ENCODE results near the gene IL2RG.

IL2RG gene

DNA sequence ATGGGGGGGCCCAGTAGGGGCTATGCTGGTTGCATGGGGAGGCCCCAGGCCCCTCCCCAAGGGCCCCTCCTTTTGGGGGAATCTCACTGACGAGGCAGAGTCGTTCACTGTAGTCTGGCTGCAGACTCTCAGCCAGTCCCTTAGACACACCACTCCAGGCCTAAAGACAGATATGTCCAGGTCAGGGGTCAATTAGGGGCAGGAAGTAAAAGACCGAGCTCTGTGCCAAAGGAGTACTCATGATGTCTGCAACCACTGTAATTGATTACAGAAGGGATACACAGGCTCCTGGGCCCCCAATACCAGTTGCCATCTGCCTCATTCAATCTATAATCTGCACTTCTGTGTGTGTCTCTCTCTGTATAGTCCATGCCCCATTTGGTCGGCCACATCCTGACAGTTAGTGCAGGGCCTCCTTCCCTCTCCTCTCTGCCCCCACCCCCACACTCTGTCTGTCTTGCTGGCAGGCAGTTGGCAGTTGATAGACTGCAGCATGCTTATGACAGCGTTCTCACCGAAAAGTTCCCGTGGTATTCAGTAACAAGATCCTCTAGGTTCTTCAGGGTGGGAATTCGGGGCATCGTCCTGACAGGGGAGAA, 3.5 kb downstream of the IL2RG start:
- no peak for DNase-seq (ENCODE audit: low read depth, low spot score)

DNA sequence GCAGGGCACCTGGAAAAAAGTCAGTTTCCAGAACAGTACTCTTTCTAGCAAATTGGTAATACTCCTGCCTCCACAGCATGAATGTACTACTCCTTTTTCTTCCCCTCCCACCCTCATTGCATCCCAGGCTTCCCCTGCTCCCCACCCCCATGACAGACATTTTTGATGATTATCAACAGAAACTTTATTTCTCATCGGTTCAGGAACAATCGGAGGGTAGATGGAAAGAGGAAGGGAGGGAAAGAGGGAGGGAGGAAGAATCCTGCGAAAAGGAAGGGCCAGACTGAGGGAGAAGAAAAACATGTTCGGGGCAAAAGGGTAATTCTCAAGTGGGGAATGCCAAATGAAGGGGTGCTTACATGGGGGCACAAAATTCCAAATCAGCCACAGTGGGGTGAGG, 4.1 kb downstream of the IL2RG start:
- no peak for DNase-seq (ENCODE audit: low read depth, low spot score)

DNA sequence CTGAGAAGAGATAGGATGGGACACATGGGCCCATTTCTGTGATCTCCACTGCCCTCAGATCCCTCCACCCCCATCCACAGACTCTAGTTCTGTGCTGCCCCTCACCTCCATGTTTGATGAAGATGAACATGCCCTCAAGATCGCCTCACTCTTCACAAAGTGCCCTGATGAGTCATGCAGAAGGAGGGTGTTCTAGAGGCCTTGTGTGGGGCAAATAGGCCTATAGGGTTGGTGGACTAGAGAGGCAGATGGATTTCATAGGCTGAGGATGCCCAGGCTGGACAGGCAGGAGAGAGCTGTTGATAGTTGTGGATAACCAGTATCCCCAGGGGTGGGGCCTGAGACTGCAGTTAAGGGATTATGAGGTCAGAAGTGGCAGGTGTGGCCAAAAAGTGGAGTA, 5.0 kb downstream of the IL2RG start, which contains the start of gene CXorf65:
Gene CXorf65 (minus strand): TSS at position 314 of the 400 bp plus-strand sequence. CDS start 184 bp downstream, at position 130.
- DNase-seq (ENCODE audit: low read depth, low spot score): no peak

DNA sequence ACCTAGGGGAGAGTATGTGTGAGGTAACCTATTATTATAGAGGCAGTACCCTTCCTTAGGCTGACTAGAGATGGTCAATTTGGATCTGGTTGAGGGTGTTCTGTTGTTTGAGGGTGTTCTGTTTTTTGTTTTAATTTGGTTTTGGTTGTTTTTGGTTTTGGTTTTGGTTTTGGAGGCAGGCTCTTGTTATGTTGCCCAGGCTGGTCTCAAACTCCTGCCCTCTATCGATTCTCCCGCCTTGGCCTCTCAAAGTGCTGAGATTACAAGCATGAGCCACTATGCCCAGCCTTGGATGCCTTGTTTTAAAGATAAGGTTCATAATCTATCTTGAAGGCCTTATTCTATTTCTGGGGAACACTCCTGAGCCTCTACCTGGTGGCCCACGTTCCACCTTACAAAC, 5.7 kb downstream of the IL2RG start:
- DNase-seq (ENCODE audit: low read depth, low spot score): no peak

DNA sequence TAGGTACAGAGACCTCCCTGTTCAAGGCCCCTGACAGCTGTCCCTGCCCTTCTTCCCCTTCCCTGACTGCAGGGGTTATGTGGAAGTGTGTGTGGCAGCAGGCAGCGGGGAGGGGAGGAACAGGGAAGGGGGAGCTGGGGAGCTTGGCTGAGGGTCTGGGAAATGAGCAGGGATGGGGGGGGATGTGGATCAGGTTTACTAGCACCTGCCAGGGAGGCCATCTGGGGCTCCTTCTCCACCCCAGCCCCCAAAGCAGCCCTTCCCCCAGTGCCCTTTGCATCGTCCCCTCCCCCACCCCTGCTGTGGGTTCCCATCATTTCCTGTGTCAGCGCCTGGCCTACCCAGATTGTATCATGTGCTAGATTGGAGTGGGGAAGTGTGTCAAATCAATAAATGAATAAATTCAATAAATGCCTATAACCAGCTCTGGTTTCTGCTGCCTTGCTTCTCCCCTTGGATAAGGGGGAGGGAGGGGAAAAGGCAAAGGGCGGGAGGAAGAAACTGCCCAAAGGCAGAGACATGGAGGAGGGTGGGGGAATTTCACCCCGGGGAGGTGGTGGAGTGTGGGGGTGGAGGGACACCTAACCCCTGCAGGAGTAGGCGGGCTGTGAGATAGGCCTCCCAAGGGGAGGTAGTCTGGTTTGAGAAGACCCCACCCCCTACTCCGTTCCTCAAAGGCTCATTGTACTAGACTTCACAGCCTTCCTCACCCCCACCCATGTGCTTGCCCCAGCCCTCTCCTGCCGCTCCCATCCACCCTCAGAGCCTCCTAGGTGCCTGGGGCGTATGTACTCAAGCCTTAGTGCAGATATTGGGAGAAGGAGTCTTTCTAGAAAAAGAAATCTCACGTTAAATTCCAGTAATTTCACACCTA, 8.0 kb downstream of the IL2RG start:
- DNase-seq (ENCODE audit: low read depth, low spot score): no peak

DNA sequence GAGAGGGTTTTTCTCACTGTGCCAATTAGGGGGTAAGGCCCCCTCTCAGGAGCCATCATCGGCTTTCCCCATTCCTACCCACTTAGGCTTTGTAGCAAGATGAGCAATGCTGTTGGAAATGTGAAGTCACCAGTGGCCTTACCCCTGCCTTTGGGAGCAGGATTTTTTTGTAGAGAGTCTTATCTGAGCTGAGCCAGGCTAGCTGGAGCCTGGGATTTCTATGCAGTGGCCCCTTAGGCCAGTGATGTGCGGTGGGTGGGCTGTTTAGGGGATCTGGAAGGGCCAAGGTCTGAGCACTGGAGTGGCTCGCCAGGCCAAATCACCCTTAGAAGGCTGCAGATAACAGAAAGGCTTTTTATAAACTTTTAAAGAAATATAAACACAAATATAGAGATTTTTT, 9.1 kb downstream of the IL2RG start:
- no peak for DNase-seq (ENCODE audit: low read depth, low spot score)

DNA sequence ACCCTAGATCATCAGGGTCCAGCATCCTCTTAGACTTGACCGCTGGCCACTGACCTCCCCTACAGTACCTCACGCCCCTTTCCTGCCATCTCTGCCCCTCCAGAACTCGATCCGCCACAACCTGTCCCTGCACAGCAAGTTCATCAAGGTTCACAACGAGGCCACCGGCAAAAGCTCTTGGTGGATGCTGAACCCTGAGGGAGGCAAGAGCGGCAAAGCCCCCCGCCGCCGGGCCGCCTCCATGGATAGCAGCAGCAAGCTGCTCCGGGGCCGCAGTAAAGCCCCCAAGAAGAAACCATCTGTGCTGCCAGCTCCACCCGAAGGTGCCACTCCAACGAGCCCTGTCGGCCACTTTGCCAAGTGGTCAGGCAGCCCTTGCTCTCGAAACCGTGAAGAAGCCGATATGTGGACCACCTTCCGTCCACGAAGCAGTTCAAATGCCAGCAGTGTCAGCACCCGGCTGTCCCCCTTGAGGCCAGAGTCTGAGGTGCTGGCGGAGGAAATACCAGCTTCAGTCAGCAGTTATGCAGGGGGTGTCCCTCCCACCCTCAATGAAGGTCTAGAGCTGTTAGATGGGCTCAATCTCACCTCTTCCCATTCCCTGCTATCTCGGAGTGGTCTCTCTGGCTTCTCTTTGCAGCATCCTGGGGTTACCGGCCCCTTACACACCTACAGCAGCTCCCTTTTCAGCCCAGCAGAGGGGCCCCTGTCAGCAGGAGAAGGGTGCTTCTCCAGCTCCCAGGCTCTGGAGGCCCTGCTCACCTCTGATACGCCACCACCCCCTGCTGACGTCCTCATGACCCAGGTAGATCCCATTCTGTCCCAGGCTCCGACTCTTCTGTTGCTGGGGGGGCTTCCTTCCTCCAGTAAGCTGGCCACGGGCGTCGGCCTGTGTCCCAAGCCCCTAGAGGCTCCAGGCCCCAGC, 10.5 kb downstream of the IL2RG start:
- DNase-seq (ENCODE audit: low read depth, low spot score): no peak

DNA sequence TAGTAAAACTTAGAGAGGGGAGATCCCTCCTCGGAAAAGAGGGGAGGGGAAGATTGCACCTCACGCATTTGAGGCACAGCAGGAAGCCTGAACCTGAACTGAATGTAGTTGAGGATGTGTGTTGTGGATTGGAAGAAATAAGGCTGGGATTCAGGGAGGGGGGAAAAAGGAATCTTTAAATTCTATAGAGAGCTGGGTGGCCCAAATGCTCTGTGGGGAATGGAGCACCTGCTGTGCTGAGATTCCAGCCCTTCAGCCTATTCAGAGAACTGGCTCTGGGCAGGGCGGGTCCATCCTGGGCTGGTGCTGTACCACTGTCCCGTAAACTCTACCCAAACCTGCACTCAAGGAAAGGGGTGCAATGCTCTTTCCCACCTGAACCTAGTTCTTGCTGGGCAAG, 11.6 kb downstream of the IL2RG start:
- DNase-seq (ENCODE audit: low read depth, low spot score): no peak

DNA sequence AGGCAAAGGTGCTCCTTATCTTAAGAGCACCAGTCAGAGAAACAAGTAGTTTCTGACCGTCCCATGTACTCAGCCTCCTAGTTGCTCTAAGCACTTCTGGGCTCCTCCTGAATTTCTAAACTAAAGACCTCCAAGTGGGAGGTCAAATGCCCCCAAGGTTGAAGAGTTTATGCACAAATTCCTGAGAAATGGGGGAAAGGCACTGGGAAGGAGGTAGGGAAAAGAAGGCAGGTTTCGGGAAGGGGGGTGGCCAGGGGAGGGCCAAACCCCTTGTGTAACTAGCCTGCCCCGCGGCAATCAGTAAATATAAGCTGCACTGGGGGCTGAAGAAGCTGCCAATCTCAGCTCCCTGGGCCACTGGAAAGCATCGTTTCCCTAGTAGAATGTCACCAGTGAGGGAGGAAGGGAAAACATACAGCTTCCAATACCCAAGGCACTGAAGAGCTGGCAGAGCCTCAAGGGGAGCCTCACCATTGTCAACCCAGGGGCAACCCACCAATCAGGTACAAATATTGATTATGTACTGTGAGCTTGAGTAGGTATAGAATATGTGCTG, 12.3 kb downstream of the IL2RG start:
- no peak for DNase-seq (ENCODE audit: low read depth, low spot score)

DNA sequence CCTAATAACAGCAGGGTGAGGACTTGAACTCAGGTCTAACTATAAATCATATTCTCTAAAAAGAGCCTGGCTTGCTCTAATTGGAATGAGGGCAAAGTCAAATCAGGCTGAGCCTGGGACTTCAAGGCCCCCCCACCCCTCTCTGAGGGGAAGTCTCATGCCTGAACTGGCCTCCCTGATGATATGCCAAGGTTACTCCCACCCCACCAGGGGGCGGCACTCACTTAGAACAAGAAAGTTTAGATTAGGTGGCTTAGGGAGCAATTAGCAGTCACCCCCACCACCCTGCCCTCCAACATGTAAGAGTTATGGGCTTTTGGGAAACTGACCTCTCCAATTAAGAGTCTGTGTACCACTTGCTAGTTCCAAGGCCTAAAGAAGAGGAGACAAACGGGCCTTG, 13.1 kb downstream of the IL2RG start:
- peak; percentile 49 for DNase-seq (ENCODE audit: low read depth, low spot score)

DNA sequence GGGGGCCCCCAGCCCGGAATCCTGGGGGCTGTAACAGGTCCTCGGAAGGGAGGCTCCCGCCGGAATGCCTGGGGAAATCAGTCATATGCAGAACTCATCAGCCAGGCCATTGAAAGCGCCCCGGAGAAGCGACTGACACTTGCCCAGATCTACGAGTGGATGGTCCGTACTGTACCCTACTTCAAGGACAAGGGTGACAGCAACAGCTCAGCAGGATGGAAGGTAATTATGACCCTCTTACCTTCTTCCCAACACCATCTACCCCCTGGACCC, 14.7 kb downstream of the IL2RG start:
- DNase-seq (ENCODE audit: low read depth, low spot score): no peak

DNA sequence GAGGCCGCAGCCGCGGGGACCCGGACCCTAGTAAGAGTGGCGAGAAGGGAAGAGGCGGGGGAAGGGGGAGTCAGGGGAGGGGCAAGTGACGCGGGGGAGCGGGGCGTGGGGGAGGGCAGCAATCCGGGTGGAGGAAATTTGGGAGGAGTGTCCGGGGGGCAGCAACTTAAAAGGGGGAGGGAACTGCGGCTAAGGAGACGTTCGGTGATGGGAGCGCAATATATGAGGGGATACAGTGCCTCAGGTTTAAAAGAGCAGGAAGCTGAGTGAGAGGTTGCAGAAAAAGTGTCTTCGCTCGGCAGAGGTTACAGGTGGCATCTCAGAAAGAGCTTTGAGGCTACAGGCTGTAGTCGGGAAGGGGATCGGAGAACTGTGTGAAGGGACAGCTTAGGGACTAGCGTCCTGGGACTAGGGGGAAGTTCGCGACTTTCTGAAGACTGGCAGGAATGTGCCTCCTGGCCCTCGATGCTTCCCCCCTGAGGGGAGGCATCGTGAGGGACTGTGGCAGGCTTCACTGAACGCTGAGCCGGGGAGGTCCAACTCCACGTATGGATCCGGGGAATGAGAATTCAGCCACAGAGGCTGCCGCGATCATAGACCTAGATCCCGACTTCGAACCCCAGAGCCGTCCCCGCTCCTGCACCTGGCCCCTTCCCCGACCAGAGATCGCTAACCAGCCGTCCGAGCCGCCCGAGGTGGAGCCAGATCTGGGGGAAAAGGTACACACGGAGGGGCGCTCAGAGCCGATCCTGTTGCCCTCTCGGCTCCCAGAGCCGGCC, 15.2 kb downstream of the IL2RG start:
- DNase-seq (ENCODE audit: low read depth, low spot score): peak; percentile 24

DNA sequence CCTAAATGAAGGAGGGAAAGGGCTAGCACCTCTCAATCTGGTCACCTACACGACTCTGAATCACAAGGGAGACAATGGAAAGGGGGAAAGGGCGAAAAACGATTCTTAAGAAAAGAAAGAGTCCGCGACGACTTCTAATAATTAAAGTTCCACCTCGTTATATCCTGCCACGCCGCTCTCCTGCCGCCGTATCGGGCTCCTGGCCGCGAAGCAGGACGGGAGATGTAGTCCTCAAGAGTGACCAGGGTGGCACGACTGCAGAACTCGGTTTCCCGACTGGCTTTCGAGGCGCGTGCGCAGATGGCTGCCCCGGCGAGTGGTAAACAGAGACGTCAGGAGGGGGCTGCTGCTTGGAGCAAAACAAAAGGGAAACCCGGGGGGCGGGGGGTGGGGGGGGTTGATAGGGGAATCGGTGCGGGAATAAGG, 15.8 kb downstream of the IL2RG start, which contains the start of gene FOXO4:
Gene FOXO4 (plus strand): TSS at position 297 of the 426 bp plus-strand sequence. CDS start 678 bp downstream, outside the sequence.
- peak; percentile 73 for DNase-seq (ENCODE audit: low read depth, low spot score)

DNA sequence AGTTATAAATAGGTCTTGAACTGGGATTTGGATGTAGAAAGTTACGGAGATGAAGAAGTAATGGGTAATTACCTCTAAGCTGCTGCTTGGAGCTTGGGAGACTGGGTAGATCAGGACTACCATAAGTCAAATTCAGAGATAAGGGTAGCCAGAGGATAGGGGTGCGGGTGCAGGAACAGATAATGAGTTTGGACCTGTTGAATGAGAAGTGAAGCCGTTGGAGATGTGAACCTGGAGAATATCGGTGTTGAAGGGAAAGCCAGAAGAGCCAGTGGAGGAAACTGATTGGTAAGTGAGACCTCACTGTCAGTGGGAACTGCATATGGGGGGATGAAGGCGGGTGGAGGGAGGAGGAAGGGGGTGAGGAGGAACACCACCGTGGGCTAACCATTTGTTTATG, 16.3 kb downstream of the IL2RG start:
- DNase-seq (ENCODE audit: low read depth, low spot score): no peak

DNA sequence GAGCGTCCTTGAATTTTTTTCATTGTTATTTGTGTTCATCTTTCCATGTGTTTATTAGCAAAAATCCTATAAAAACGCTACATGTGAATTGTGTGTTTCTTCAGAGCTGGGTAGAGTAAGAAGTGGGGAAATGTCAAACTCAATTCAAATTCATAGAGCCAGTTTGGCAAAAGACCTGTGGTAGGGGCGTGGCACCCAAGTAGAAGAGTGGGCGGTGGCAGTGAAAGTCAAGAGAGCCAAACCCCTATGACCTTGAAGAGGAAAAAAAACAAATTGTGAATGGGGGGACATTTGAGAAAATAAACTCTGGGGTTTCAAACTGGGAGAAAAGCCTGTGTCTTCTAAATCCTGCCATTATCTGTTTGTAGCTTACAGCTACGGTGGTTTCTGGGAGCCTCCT, 20.1 kb downstream of the IL2RG start:
- no peak for DNase-seq (ENCODE audit: low read depth, low spot score)

DNA sequence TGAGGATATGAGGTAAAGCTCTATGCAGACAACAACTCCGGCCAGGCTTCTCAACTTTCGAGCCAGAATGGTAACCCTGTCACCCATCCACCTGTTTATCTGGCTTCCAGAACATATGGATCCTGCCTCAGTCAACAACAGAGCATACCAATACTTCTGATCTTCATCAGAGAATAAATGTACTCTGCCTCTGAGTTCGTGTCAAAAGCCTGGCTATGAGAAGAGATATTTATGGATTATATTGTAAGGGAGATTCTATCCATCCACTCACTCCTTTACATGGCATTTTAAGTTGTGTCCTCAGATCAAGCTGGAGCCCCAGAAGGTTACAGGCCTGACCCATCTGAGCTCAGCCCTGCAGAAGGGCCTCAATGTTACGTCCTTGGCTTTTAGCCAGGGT, 25.5 kb downstream of the IL2RG start:
- DNase-seq (ENCODE audit: low read depth, low spot score): no peak

DNA sequence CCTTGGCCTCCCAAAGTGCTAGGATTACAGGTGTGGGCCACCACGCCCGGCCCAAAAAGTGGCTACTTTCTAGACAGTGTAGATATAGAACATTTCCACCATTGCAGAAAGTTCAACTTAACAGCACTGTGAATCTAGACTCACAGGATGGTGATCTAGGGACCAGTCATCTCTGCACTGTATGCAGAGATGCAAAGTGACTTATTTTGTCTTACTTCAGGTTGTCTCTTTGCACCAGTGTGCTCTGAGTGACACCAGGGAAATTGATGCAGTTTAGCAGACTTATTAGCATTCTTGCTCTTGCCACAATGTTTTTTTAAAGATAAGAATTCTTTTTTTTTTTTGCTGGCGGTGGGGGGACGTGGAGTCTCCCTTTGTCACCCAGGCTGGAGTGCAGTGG, 28.6 kb downstream of the IL2RG start:
- DNase-seq (ENCODE audit: low read depth, low spot score): no peak

DNA sequence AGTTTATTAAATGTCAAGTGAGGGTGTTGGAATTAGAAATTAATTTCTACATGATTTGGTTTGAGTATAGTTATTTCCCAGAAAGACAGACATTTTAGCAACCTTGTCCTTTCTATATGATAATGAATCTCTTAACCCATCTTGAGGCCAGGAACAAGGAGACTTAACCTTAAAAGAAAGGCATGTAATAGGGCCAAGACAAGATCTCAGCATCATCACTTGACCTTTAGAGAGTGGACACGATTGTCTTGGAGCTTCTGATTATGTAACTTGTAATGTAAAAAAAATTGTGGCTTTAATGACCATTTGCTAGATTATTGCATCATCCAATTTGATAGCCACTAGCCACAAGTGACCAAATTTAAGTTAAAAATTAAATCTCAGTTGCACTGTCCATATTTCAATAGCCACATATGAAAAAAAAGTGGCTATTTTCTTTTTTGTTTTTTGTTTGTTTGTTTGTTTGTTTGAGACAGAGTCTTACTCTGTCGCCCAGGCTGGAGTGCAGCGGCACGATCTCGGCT, 29.2 kb downstream of the IL2RG start:
- no peak for DNase-seq (ENCODE audit: low read depth, low spot score)

DNA sequence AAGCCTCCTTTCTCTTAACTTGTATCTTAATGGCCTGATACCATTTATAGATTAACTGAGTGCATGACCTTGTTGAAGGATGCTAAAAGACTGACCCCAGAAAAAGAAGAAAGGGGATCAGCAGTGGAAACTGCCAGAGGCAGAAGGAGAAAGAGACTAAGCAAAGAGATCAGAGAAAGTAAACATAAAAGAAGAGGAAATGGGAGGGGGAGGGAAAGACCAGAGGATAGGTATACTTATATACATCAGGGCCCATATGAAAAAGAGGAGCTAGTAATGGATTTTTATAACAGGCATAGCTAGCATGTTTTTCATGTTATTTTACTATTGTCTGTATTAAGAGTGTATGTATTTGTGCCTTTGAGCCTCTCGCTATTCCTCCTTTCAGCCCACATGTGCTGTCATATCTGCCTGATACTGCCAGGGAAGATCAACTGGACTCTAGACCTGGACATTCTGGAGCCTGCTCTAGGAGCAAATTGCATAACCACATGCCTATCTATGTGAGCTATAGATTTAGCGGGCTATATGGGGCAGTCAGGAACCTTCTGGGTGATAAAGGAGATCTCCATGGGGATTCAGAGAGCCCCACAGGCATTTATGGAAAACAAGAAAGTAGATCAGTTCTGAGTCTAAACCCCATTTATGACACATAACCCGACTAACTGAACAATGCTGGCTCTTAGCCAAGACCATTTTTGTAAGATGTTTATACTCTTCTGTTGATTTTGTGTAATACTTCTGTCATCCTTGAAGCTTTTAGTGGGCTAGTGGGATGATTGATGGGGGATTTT, 29.9 kb downstream of the IL2RG start:
- no peak for DNase-seq (ENCODE audit: low read depth, low spot score)

DNA sequence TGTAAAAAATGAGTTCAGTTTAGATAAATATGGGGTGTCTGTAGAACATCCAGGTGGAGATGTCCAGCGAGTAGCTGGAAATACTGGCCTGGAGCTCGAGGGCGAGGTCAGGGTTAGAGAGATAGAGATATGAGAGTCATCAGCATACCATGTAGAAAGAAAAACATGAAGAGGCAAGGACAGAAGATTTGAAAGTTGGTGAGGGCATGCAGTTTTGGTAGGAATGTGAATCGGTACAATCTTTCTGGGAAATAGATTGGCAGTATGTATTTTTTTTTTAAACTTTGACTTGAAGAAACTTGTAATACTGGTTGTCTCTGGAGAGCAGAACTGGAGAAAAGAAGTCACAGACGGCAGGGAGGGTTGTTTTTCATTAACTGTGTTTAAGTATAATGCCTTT, 40.8 kb downstream of the IL2RG start:
- no peak for DNase-seq (ENCODE audit: low read depth, low spot score)
